Occipital lobe (tissue), 2 donors: ENCODE data around the gene SDCBP2. TPM values are rescaled to one million over a fixed set of nuclear protein-coding genes. Genes with fewer than 3 reads are reported as not detected.

Experiments
- DNase-seq: peaks from one replicate; lab custom pipeline; 2025; lab: John Stamatoyannopoulos, UW
- total RNA-seq: library from RNA; depleted of rRNA; stranded (reverse); fragments of >200 nt; gene quantifications from one replicate; pipeline ENCODE4 v1.2.3, GENCODE V29; 2014

Gene SDCBP2
- total RNA-seq, 1 donor from 2014 or later = 2.0 TPM

- no peak for DNase-seq
Measured at GRCh38 chr20:1331101-1331500, 2.2 kb upstream of the SDCBP2 start.

- no peak for DNase-seq
Measured at GRCh38 chr20:1330075-1330830, 1.3 kb upstream of the SDCBP2 start.

GRCh38 chr20:1327827-1328679, 886 bp downstream of the SDCBP2 start:
- no peak for DNase-seq

- peak; percentile 73 for DNase-seq
Measured at GRCh38 chr20:1327241-1327653, 1.7 kb downstream of the SDCBP2 start.

GRCh38 chr20:1326031-1326930, 2.7 kb downstream of the SDCBP2 start:
- no peak for DNase-seq

GRCh38 chr20:1325173-1326030, 3.5 kb downstream of the SDCBP2 start:
- DNase-seq = peak; percentile 91

- DNase-seq = no peak
Measured at GRCh38 chr20:1324598-1325172, 4.3 kb downstream of the SDCBP2 start.

GRCh38 chr20:1323830-1324597, 4.9 kb downstream of the SDCBP2 start:
- DNase-seq = no peak

GRCh38 chr20:1323256-1323655, 5.7 kb downstream of the SDCBP2 start:
- DNase-seq = no peak

- DNase-seq = no peak
Measured at GRCh38 chr20:1322511-1323245, 6.3 kb downstream of the SDCBP2 start.

- no peak for DNase-seq
Measured at GRCh38 chr20:1321654-1321939, 7.3 kb downstream of the SDCBP2 start.

GRCh38 chr20:1320902-1321653, 7.9 kb downstream of the SDCBP2 start:
- DNase-seq = no peak

- no peak for DNase-seq
Measured at GRCh38 chr20:1320016-1320415, 8.9 kb downstream of the SDCBP2 start.

GRCh38 chr20:1319462-1319861, 9.5 kb downstream of the SDCBP2 start:
- no peak for DNase-seq

GRCh38 chr20:1319051-1319450, 9.9 kb downstream of the SDCBP2 start:
- no peak for DNase-seq

GRCh38 chr20:1317545-1318255, 11.2 kb downstream of the SDCBP2 start:
- DNase-seq = no peak

GRCh38 chr20:1315804-1316203, 13.1 kb downstream of the SDCBP2 start:
- no peak for DNase-seq
